Calu3 (cell line): Measurements from ENCODE around the gene LZTR1. TPM values are rescaled to one million over a fixed set of nuclear protein-coding genes. Genes with fewer than 3 reads are reported as not detected.
A peak's percentile ranks its signal among the peaks of the same experiment; 100 is the strongest.
"Not testable (repeated sequence)": the region's sequence is repeated elsewhere in the genome, so short reads cannot be mapped to it uniquely, and the experiment has no call there.

Experiments
- BruUV-seq: library from RNA; stranded (reverse); fragments of 400-500 nt; replicated peaks from 2 replicates; lab custom pipeline; 2021; lab: Mats Ljungman, UMichigan
- CTCF ChIA-PET: fragments of 300-600 bp; sonication (Branson Sonifier 250); formaldehyde crosslinking; loops from one replicate; lab custom pipeline; 2022; ENCODE audit warnings: antibody characterized with exemption; lab: Charles Lee
- DNase-seq: peaks from one replicate; pipeline ENCODE4 v3.0.0; 2022
- H3K27ac Mint-ChIP-seq: one replicate; pipeline ENCODE4 v1.8.0; 2022; ENCODE audit warnings: mixed read lengths; ENCODE audit not compliant: unreplicated experiment
- H3K27me3 Mint-ChIP-seq: one replicate; pipeline ENCODE4 v1.8.0; 2022; ENCODE audit warnings: mixed read lengths; ENCODE audit not compliant: unreplicated experiment
- H3K36me3 Mint-ChIP-seq: one replicate; pipeline ENCODE4 v1.8.0; 2022; ENCODE audit warnings: mild to moderate bottlenecking, moderate library complexity, mixed read lengths; ENCODE audit not compliant: insufficient read depth, unreplicated experiment
- H3K4me1 Mint-ChIP-seq: one replicate; pipeline ENCODE4 v1.8.0; 2022; ENCODE audit warnings: mild to moderate bottlenecking, low read depth, mixed read lengths; ENCODE audit not compliant: unreplicated experiment
- H3K4me3 Mint-ChIP-seq: one replicate; pipeline ENCODE4 v1.8.0; 2022; ENCODE audit warnings: mild to moderate bottlenecking, low read depth, moderate library complexity, mixed read lengths; ENCODE audit not compliant: unreplicated experiment
- H3K9me3 Mint-ChIP-seq: one replicate; pipeline ENCODE4 v1.8.0; 2022; ENCODE audit warnings: low read depth, mixed read lengths; ENCODE audit not compliant: unreplicated experiment
- CTCF ChIP-seq: fragments of 200-600 bp; IDR thresholded peaks from one replicate; pipeline ENCODE4 v1.8.0; 2022; ENCODE audit warnings: antibody characterized with exemption; ENCODE audit not compliant: unreplicated experiment
- intact Hi-C: fragments of 100-400 bp; cut with micrococcal nuclease; formaldehyde crosslinking; loops from one replicate; pipeline ENCODE4 v1.10.0; 2022; ENCODE audit not compliant: unreplicated experiment
- total RNA-seq: library from RNA; stranded (reverse); gene quantifications from 2 replicates; pipeline ENCODE4 v1.2.3, GENCODE V29; 2022

Gene LZTR1
- total RNA-seq, 1 experiment from 2014 or later, result 55.4 TPM

- H3K36me3 Mint-ChIP-seq, result peaks cover 39% of the 10 kb centered on the region
- BruUV-seq, result no TSS peak
- no peaks in the 10 kb centered on the region for H3K9me3 Mint-ChIP-seq
- no peak for DNase-seq
- H3K4me1 Mint-ChIP-seq, result peaks cover 53% of the 10 kb centered on the region
- H3K27ac Mint-ChIP-seq, result peak overlapping the region; percentile 67
- H3K27me3 Mint-ChIP-seq, result no peaks in the 10 kb centered on the region
- no peak for TF ChIP-seq CTCF
- CTCF ChIA-PET, result interaction anchor here (0.6 to 3.6 kb wide), 12 partner anchors 11 to 133 kb away, joined by 3 to 18 read pairs (median 4); partner anchors contain the start of genes CRKL and THAP7
- intact Hi-C loops, result no loop called here
- H3K4me3 Mint-ChIP-seq, result peak overlapping the region; percentile 70
Measured at GRCh38 chr22:20937031-20937793, 44.9 kb upstream of the LZTR1 start.

- no TSS peak for BruUV-seq
- peaks cover 48% of the 10 kb centered on the region for H3K4me1 Mint-ChIP-seq
- intact Hi-C loops, result no loop called here
- DNase-seq, result no peak
- no peak for TF ChIP-seq CTCF
- no peaks in the 10 kb centered on the region for H3K9me3 Mint-ChIP-seq
- H3K36me3 Mint-ChIP-seq, result peaks cover 44% of the 10 kb centered on the region
- no peaks in the 10 kb centered on the region for H3K27me3 Mint-ChIP-seq
- peak overlapping the region; percentile 70 for H3K4me3 Mint-ChIP-seq
- CTCF ChIA-PET, result interaction anchor here (0.5 to 3.6 kb wide), 11 partner anchors 12 to 348 kb away, joined by 3 to 18 read pairs (median 5); partner anchors contain the start of gene THAP7
- peak overlapping the region; percentile 67 for H3K27ac Mint-ChIP-seq
Measured at GRCh38 chr22:20937794-20938671, 44.1 kb upstream of the LZTR1 start.

GRCh38 chr22:20939457-20940185 is 42.5 kb upstream of the LZTR1 start:
- Mint-ChIP-seq H3K4me1 (peaks cover 48% of the 10 kb centered on the region), H3K36me3 (peaks cover 47% of the 10 kb centered on the region)
- DNase-seq, H3K9me3 Mint-ChIP-seq, H3K4me3 Mint-ChIP-seq, intact Hi-C loops, H3K27me3 Mint-ChIP-seq, H3K27ac Mint-ChIP-seq, BruUV-seq: not testable (repeated sequence)
- CTCF ChIA-PET, result interaction anchor here (0.6 to 0.7 kb wide), 4 partner anchors 12 to 59 kb away, joined by 3 read pairs; no protein-coding TSS in a partner anchor

GRCh38 chr22:20940186-20940651 is 41.9 kb upstream of the LZTR1 start:
- Mint-ChIP-seq H3K36me3 (peaks cover 41% of the 10 kb centered on the region), H3K4me1 (peaks cover 52% of the 10 kb centered on the region), H3K27ac (peak overlapping the region; percentile 4), H3K4me3 (no peak overlapping the region), H3K27me3 (no peaks in the 10 kb centered on the region), H3K9me3 (no peaks in the 10 kb centered on the region)
- BruUV-seq, result no TSS peak
- no peak for DNase-seq
- no peak for TF ChIP-seq CTCF
- intact Hi-C loops, result no loop called here
- CTCF ChIA-PET, result interaction anchor here (0.6 to 0.7 kb wide), 3 partner anchors 12 to 34 kb away, joined by 3 read pairs; no protein-coding TSS in a partner anchor
